Chondrocyte (in vitro differentiated cells): ENCODE data around the gene FMNL2. TPM values are rescaled to one million over a fixed set of nuclear protein-coding genes. Genes with fewer than 3 reads are reported as not detected.

ENCODE experiments used
- DNase-seq: peaks from one replicate; pipeline ENCODE4 v3.0.0; 2021; ENCODE audit warnings: mixed read lengths, low spot score
- H3K27ac Mint-ChIP-seq: one replicate; pipeline ENCODE4 v1.8.0; 2021; ENCODE audit warnings: mild to moderate bottlenecking, moderate library complexity, mixed read lengths; ENCODE audit not compliant: unreplicated experiment
- H3K27me3 Mint-ChIP-seq: 2 replicates; pipeline ENCODE4 v1.8.0; 2021; ENCODE audit warnings: low read depth, mixed read lengths
- H3K36me3 Mint-ChIP-seq: 2 replicates; pipeline ENCODE4 v1.8.0; 2021; ENCODE audit warnings: low read depth, mixed read lengths
- H3K4me1 Mint-ChIP-seq: 2 replicates; pipeline ENCODE4 v1.8.0; 2021; ENCODE audit warnings: low read depth, mild to moderate bottlenecking, mixed read lengths
- H3K4me3 Mint-ChIP-seq: one replicate; pipeline ENCODE4 v1.8.0; 2021; ENCODE audit warnings: mild to moderate bottlenecking, moderate library complexity, mixed read lengths; ENCODE audit not compliant: unreplicated experiment
- H3K9me3 Mint-ChIP-seq: 2 replicates; pipeline ENCODE4 v1.8.0; 2021; ENCODE audit warnings: low read depth, mixed read lengths
- total RNA-seq: library from RNA; stranded (reverse); gene quantifications from 3 replicates; pipeline ENCODE4 v1.2.1, GENCODE V29; 2021
- TF ChIP-seq, protein P1 (sequence below): fragments of 200-600 bp; sonication (generic); IDR thresholded peaks from 2 replicates; pipeline ENCODE4 v1.5.0; 2021; ENCODE audit warnings: antibody characterized with exemption, mild to moderate bottlenecking, moderate library complexity

The FMNL2 gene
- total RNA-seq, 1 donor from 2014 or later, result 33.9 TPM

- no peak for DNase-seq
- H3K27me3 Mint-ChIP-seq, result no peaks in the 10 kb centered on the region
- no peaks in the 10 kb centered on the region for H3K9me3 Mint-ChIP-seq
- no peaks in the 10 kb centered on the region for H3K36me3 Mint-ChIP-seq
- H3K4me1 Mint-ChIP-seq, result peaks cover 71% of the 10 kb centered on the region
- H3K27ac Mint-ChIP-seq, result peak overlapping the region; percentile 61
- TF ChIP-seq, protein P1, sequence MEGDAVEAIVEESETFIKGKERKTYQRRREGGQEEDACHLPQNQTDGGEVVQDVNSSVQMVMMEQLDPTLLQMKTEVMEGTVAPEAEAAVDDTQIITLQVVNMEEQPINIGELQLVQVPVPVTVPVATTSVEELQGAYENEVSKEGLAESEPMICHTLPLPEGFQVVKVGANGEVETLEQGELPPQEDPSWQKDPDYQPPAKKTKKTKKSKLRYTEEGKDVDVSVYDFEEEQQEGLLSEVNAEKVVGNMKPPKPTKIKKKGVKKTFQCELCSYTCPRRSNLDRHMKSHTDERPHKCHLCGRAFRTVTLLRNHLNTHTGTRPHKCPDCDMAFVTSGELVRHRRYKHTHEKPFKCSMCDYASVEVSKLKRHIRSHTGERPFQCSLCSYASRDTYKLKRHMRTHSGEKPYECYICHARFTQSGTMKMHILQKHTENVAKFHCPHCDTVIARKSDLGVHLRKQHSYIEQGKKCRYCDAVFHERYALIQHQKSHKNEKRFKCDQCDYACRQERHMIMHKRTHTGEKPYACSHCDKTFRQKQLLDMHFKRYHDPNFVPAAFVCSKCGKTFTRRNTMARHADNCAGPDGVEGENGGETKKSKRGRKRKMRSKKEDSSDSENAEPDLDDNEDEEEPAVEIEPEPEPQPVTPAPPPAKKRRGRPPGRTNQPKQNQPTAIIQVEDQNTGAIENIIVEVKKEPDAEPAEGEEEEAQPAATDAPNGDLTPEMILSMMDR, result no peak
- H3K4me3 Mint-ChIP-seq, result peak overlapping the region; percentile 20
Measured at GRCh38 chr2:152395572-152395971, 60.6 kb downstream of the FMNL2 start.

DNA sequence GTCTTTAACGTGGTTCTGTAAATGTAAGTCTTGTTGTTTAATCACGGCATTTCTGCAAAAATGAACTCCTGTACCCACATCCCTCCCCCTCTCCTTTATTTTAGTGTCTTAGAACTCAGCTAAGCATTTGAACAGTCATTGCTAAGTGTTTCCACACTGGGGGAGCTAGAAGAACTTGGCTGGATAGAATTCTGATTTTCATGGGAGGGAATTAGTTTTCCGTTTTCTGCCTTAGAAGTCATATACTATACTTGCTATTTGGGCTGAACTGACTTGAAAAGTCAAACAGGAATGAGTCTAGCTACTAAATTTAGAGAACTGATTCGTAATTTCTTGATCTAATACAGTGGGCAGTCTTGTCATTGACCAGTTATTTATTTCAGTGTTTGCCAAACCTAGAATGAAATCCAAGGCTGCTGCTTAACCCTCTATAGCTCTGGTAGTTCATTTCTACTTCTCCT is 61.1 kb downstream of the FMNL2 start:
- TF ChIP-seq, protein P1, result no peak
- Mint-ChIP-seq H3K4me3 (peak overlapping the region; percentile 8), H3K9me3 (no peaks in the 10 kb centered on the region), H3K27ac (peak overlapping the region; percentile 61), H3K27me3 (no peaks in the 10 kb centered on the region), H3K4me1 (peaks cover 76% of the 10 kb centered on the region), H3K36me3 (no peaks in the 10 kb centered on the region)
- DNase-seq, result no peak

DNA sequence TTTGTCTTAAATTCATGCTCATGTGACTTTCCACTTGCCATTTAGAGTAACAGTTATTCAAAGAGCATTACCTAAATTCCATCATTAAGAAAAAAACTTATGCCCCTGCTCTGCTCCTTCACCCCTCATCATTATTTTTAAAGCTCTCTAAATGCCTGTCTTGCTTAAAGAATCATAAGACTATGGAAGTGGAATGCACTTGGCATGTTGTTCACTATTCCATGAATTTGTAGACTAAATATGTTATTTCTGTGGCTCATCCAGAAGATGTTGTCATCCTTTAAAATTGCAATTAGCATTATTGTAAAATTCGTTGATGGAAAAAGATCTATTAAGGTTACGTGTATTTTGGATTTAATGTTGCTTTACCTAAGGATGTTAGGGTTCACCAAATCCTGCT is 61.8 kb downstream of the FMNL2 start:
- Mint-ChIP-seq H3K9me3 (no peaks in the 10 kb centered on the region), H3K27me3 (no peaks in the 10 kb centered on the region), H3K27ac (peak overlapping the region; percentile 61), H3K4me3 (peak overlapping the region; percentile 8), H3K4me1 (peaks cover 83% of the 10 kb centered on the region), H3K36me3 (no peaks in the 10 kb centered on the region)
- no peak for DNase-seq
- TF ChIP-seq, protein P1, result no peak

DNA sequence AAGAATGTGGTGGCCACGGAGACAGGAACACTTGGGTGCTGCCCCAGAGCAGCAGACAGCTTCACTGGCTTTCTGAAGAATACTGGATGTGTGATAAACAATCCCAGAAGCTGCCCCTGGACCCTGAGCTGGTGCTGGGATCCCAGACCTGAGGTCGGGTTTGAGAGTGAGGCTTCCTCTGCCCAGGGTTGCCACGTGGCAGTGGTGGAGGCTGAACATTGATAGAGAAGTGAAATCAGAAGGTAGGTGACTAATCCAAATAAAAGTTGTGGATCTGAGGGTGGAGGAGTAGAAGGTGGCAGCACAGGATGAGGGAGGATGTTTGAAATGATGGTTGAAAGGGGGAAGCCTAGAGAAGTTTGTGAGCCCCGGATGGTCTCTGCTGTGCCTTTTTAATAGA is 64.0 kb downstream of the FMNL2 start:
- H3K4me3 Mint-ChIP-seq, result no peak overlapping the region
- H3K9me3 Mint-ChIP-seq, result no peaks in the 10 kb centered on the region
- H3K27ac Mint-ChIP-seq, result no peak overlapping the region
- DNase-seq, result no peak
- TF ChIP-seq, protein P1, result no peak
- peaks cover 91% of the 10 kb centered on the region for H3K4me1 Mint-ChIP-seq
- no peaks in the 10 kb centered on the region for H3K36me3 Mint-ChIP-seq
- H3K27me3 Mint-ChIP-seq, result no peaks in the 10 kb centered on the region

GRCh38 chr2:152400607-152401214 is 65.7 kb downstream of the FMNL2 start:
- H3K4me1 Mint-ChIP-seq, result peaks cover 87% of the 10 kb centered on the region
- no peaks in the 10 kb centered on the region for H3K9me3 Mint-ChIP-seq
- H3K4me3 Mint-ChIP-seq, result no peak overlapping the region
- no peaks in the 10 kb centered on the region for H3K27me3 Mint-ChIP-seq
- H3K36me3 Mint-ChIP-seq, result no peaks in the 10 kb centered on the region
- no peak for DNase-seq
- H3K27ac Mint-ChIP-seq, result peak overlapping the region; percentile 58
- TF ChIP-seq, protein P1, result no peak
